Vagina (tissue), 2 donors: Measurements from ENCODE around the gene OR4S1. TPM values are rescaled to one million over a fixed set of nuclear protein-coding genes. Genes with fewer than 3 reads are reported as not detected.
"Not testable (repeated sequence)": the region's sequence is repeated elsewhere in the genome, so short reads cannot be mapped to it uniquely, and the experiment has no call there.

Experiments
- DNase-seq, 2 donors: peaks; one replicate each; pipeline ENCODE4 v3.0.0-alpha.2; 2017; ENCODE audit errors: extremely low spot score in 2 of 2
- H3K27ac ChIP-seq: fragments of 200-600 bp; sonication (generic); one replicate; pipeline ENCODE4 v1.5.1; 2019
- H3K27me3 ChIP-seq: fragments of 200-600 bp; sonication (generic); one replicate; pipeline ENCODE4 v1.5.1; 2019
- H3K36me3 ChIP-seq, 2 donors: fragments of 200-600 bp; sonication (generic); one replicate each; pipeline ENCODE4 v1.5.1; 2017 to 2019
- H3K4me1 ChIP-seq: fragments of 200-600 bp; sonication (generic); one replicate; pipeline ENCODE4 v1.5.1; 2019
- H3K4me3 ChIP-seq, 2 donors: fragments of 200-600 bp; sonication (generic); 1 replicate in 1 of 2; 2 replicates in 1 of 2; pipeline ENCODE4 v1.5.1; 2016 to 2019
- H3K9me3 ChIP-seq: fragments of 200-600 bp; sonication (generic); one replicate; pipeline ENCODE4 v1.5.1; 2019
- CTCF ChIP-seq, 3 experiments: fragments of 450-650 bp in 2 of 3; fragments of 200-600 bp in 1 of 3; sonication (generic) in 1 of 3; IDR thresholded peaks; one replicate each; pipeline ENCODE4 v1.5.1; 2017 to 2019; ENCODE audit warnings: antibody characterized with exemption in 3 of 3, mild to moderate bottlenecking in 2 of 3, moderate library complexity in 2 of 3
- POLR2A ChIP-seq, 2 donors: fragments of 450-650 bp; IDR thresholded peaks; one replicate each; pipeline ENCODE4 v1.6.1; 2017; ENCODE audit warnings: antibody characterized with exemption in 2 of 2, mild to moderate bottlenecking in 2 of 2, moderate library complexity in 2 of 2
- POLR2AphosphoS5 ChIP-seq, 2 donors: sonication (generic); formaldehyde crosslinking; IDR thresholded peaks; one replicate each; pipeline ENCODE4 v1.9.0; 2017; ENCODE audit warnings: antibody characterized with exemption in 2 of 2, mild to moderate bottlenecking in 2 of 2, low read depth in 1 of 2; ENCODE audit not compliant: insufficient read depth in 1 of 2
- intact Hi-C: fragments of 100-400 bp; cut with DNase I; formaldehyde crosslinking; loops from one replicate; pipeline ENCODE4 v1.15.1; 2023
- total RNA-seq: library from RNA; depleted of rRNA; stranded (reverse); fragments of >200 nt; gene quantifications from one replicate; pipeline ENCODE4 v1.2.3, GENCODE V29; 2016

The OR4S1 gene
- total RNA-seq, 1 donor from 2014 or later, result not detected

GRCh38 chr11:48272606-48273005 is 33.4 kb upstream of the OR4S1 start:
- no peaks in the 10 kb centered on the region for H3K9me3 ChIP-seq
- no peaks in the 10 kb centered on the region for H3K36me3 ChIP-seq
- intact Hi-C loops, result no loop called here
- no peak overlapping the region for H3K4me3 ChIP-seq
- no peak overlapping the region for H3K27ac ChIP-seq
- TF ChIP-seq POLR2AphosphoS5 (IDR thresholded peaks at IDR 0.05; ENCODE audit: insufficient read depth in 1 of 2, low read depth in 1 of 2) (no peak), POLR2A (IDR thresholded peaks at IDR 0.05) (no peak), CTCF (IDR thresholded peaks at IDR 0.05) (no peak)
- H3K27me3 ChIP-seq, result no peaks in the 10 kb centered on the region
- H3K4me1 ChIP-seq, result no peaks in the 10 kb centered on the region
- no peak for DNase-seq

- intact Hi-C loops, result no loop called here
- H3K27ac ChIP-seq, result no peak overlapping the region
These were observed 1.9 kb downstream of the OR4S1 start for GRCh38 chr11:48307760-48308386.

GRCh38 chr11:48313590-48313989 is 7.6 kb downstream of the OR4S1 start:
- intact Hi-C loops, H3K27ac ChIP-seq, H3K4me1 ChIP-seq, DNase-seq, H3K36me3 ChIP-seq, H3K27me3 ChIP-seq, H3K9me3 ChIP-seq, H3K4me3 ChIP-seq: not testable (repeated sequence)

More at GRCh38 chr11:48307760-48308386, 1.9 kb downstream of the OR4S1 start:
- TF ChIP-seq POLR2AphosphoS5 (IDR thresholded peaks at IDR 0.05; ENCODE audit: insufficient read depth in 1 of 2, low read depth in 1 of 2) (no peak), POLR2A (IDR thresholded peaks at IDR 0.05) (no peak), CTCF (IDR thresholded peaks at IDR 0.05) (peak; percentile 5 to 25 (median 22))
- H3K27me3 ChIP-seq, result no peaks in the 10 kb centered on the region
- no peaks in the 10 kb centered on the region for H3K4me1 ChIP-seq
- no peaks in the 10 kb centered on the region for H3K9me3 ChIP-seq
- H3K36me3 ChIP-seq, result no peaks in the 10 kb centered on the region
- DNase-seq, result no peak
- H3K4me3 ChIP-seq, result no peak overlapping the region

- intact Hi-C loops, H3K9me3 ChIP-seq, DNase-seq, H3K36me3 ChIP-seq, H3K27ac ChIP-seq, H3K4me1 ChIP-seq, H3K4me3 ChIP-seq, H3K27me3 ChIP-seq: not testable (repeated sequence)
These were observed 13.8 kb downstream of the OR4S1 start for GRCh38 chr11:48319813-48320212.

GRCh38 chr11:48324620-48325019 is 18.6 kb downstream of the OR4S1 start, which contains the start of gene OR4C3:
OR4C3 (plus strand) TSS chr11:48324920; CDS start chr11:48325022, 102 bp downstream.
- intact Hi-C loops, H3K4me1 ChIP-seq, H3K9me3 ChIP-seq, DNase-seq, H3K27ac ChIP-seq, H3K4me3 ChIP-seq, H3K36me3 ChIP-seq, H3K27me3 ChIP-seq: not testable (repeated sequence)

GRCh38 chr11:48341466-48341865 is 35.4 kb downstream of the OR4S1 start:
- H3K27ac ChIP-seq, result no peak overlapping the region
- no peaks in the 10 kb centered on the region for H3K27me3 ChIP-seq
- H3K9me3 ChIP-seq, result no peaks in the 10 kb centered on the region
- no peak overlapping the region for H3K4me3 ChIP-seq
- no peak for TF ChIP-seq POLR2A (IDR thresholded peaks at IDR 0.05)
- TF ChIP-seq CTCF (IDR thresholded peaks at IDR 0.05), result no peak
- no peak for TF ChIP-seq POLR2AphosphoS5 (IDR thresholded peaks at IDR 0.05; ENCODE audit: insufficient read depth in 1 of 2, low read depth in 1 of 2)
- no peaks in the 10 kb centered on the region for H3K36me3 ChIP-seq
- no peak for DNase-seq
- H3K4me1 ChIP-seq, result no peaks in the 10 kb centered on the region
- intact Hi-C loops, result no loop called here

- H3K27ac ChIP-seq, DNase-seq, H3K4me1 ChIP-seq, H3K4me3 ChIP-seq, intact Hi-C loops, H3K9me3 ChIP-seq, H3K27me3 ChIP-seq, H3K36me3 ChIP-seq: not testable (repeated sequence)
These were observed 36.5 kb downstream of the OR4S1 start for GRCh38 chr11:48342505-48342904.

- H3K4me3 ChIP-seq, H3K4me1 ChIP-seq, H3K27me3 ChIP-seq, H3K36me3 ChIP-seq, H3K9me3 ChIP-seq, DNase-seq, intact Hi-C loops, H3K27ac ChIP-seq: not testable (repeated sequence)
These were observed 40.3 kb downstream of the OR4S1 start for GRCh38 chr11:48346286-48346685.
